GM18502 (cell line): ENCODE data around the gene CD2.

ENCODE experiments used
- ATAC-seq: cut with Tn5 transposase; IDR thresholded peaks from one replicate; pipeline ENCODE4 v1.9.1; 2021; ENCODE audit warnings: mild to moderate bottlenecking; ENCODE audit not compliant: unreplicated experiment, poor library complexity

The CD2 gene, protein sequence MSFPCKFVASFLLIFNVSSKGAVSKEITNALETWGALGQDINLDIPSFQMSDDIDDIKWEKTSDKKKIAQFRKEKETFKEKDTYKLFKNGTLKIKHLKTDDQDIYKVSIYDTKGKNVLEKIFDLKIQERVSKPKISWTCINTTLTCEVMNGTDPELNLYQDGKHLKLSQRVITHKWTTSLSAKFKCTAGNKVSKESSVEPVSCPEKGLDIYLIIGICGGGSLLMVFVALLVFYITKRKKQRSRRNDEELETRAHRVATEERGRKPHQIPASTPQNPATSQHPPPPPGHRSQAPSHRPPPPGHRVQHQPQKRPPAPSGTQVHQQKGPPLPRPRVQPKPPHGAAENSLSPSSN

DNA sequence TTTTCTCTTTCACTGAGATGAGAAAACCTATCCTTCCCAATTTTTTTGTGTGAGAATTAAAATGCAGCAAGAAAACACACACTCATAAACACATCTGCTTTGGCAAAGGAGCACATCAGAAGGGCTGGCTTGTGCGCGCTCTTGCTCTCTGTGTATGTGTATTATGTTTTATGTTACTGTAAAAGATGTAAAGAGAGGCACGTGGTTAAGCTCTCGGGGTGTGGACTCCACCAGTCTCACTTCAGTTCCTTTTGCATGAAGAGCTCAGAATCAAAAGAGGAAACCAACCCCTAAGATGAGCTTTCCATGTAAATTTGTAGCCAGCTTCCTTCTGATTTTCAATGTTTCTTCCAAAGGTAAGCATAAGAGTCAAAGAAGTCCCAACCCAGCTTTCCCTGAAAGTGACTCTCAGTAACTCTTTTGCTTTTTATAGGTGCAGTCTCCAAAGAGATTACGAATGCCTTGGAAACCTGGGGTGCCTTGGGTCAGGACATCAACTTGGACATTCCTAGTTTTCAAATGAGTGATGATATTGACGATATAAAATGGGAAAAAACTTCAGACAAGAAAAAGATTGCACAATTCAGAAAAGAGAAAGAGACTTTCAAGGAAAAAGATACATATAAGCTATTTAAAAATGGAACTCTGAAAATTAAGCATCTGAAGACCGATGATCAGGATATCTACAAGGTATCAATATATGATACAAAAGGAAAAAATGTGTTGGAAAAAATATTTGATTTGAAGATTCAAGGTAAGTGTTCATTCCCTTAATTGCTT lies at the start of gene CD2:
TSS of gene CD2 (plus strand) at position 233 of the 780 bp plus-strand sequence. CDS start at position 296, 63 bp downstream.
- ATAC-seq = no peak

DNA sequence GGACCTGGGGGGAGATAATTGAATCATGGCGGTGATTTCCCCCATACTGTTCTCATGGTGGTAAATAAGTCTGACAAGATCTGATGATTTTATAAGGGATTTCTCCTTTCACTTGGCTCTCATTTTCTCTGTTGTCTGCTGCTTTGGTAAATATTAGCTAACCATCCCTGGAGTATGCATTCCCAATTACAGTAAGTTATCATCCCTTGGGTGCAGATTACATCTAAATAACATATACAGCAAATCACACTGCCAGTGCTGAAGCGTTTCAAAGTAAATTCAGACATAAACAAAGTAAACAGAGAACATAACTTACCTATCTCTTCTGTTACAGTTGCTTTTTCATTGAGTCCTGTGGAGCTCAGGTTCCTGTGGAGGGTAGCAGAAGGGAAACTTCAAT lies 48.1 kb upstream of the CD2 start:
- ATAC-seq = no peak

GRCh38 chr1:116706841-116707240 lies 47.4 kb upstream of the CD2 start:
- ATAC-seq = no peak

DNA sequence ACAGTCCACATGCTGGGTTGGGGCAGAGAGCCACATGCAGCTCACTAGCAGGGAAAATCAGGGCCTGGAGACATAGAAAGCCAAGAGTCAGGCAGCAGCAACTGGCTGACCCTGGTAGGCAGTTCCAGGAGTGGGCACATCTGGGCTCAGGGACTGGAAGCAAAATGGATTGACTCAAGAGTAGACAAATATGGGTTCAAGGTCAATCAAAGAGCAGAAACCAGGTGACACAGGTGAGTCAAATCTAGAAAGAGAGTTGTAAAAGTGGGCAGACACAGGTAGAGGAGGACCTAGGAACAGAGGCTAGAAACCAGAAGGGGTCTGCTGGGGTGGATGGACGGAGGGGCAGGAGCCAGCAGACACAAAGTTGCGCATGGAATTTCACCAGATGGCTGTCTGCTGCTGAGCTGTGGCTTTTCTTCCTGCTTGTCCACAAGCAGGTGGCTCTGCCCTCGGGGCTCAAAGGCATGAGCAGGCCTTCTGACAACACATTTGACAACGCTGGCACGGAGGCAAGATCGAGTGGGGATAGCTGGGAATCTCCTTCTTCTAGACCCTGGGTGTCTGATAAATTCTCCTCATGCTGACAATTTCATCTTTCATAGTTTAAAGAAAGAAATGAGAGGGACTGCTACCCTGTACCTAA lies 45.9 kb upstream of the CD2 start:
- ATAC-seq = no peak

DNA sequence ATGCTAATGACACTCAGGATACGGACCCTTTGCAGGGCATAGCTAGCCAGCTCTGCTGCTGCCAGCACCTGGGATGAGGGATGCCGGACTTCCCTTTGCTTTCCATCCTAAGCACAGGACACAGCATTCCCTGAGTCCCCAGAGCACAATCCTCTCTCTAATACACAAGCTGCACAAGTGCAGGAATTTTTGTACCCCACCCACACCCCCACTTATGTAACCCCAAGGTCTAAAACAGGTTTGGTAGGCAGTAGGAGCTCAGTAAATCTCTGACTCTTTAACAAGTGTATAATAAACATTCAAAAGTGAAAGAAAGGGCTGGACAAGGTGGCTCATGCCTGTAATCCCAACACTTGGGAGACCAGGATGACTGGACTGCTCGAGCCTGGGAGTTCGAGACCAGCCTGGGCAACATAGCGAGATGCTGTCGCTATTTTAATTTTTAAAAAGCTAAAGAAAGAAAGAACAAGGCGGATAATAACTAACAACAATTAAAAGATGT lies 44.5 kb upstream of the CD2 start:
- no peak for ATAC-seq

DNA sequence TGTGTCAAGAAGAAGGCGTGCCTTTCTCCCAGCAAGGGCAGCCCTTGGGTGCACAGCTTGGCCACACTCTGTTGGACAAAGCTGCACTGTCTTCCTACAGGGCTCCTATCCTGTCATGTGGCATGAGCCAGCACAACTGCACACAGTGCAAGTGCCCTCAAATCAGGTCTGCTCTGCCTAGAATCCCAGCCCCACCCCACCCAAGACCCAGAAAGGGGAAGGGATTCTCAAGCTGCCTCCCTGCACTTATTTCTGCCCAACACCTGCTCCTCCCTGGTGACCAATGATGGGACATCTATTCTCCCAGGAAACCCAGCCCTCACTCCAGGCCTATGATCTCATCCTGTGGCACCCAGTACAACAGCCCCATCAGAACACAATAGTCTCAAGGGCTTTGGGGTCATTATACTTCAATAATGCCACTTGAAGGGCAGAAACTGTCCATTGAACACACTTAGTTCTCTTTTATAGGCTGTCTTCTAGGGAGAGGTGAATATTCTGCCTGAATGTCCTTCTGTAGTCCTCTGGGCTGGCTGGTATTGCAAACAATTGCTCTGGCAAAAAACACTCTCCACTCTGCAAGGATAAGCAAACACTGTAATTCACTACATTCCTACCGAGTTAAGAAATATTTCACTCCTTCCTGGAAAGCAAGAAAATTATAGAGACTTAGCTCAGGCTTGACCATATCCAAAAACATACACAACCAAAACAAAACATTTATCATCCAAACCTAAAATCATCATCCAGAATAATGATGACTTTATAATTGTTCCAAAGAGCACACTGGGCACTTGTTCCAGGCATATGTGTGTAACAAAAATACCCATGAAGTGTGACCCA lies 43.6 kb upstream of the CD2 start:
- no peak for ATAC-seq

DNA sequence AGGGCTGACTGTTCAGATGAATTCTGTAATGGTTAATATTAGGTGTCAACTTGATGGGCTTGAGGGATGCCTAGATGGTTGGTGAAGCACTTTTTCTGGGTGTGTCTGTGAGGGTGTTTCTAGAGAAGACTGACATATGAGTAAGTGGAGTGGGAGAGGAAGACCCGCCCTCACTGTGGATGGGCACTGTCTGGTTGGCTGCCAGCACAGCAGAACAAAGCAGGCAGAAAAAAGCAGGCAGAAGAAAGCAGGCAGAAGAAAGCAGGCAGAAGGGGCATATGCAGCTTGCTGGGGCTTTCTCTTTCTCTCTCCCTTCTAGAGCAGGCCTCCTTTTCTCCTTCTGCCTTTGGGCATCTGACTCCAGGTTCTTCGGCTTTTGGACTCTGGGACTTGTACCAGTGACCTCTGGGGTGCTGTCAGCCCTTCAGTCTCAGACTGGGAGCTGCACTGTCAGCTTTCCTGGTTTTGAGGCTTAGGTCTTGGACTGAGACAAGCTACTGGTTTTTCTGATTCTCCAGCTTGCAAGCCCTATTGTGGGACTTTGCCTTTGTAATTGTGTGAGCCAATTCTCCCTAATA lies 42.9 kb upstream of the CD2 start:
- no peak for ATAC-seq

GRCh38 chr1:116712510-116712909 lies 41.7 kb upstream of the CD2 start:
- no peak for ATAC-seq

GRCh38 chr1:116713474-116713873 lies 40.8 kb upstream of the CD2 start:
- ATAC-seq = no peak

DNA sequence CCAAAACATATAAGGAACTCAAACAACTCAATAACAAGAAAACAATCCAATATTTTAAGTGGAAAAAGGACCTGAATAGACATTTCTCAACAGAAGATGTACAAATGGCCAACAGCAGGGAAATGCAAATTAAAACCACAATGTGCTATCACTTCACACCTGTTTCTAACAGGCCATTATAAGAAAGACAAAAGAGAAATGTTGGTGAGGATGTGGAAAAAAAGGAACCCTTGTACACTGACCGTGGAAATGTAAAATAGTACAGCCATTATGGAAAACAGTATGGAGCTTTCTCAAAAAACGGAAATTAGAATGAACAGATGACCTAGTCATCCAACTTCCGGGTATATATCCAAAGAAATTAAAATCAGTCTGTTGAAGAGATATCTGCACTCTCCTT lies 37.8 kb upstream of the CD2 start:
- no peak for ATAC-seq

- ATAC-seq = no peak
Observed at GRCh38 chr1:116717318-116717717, 36.9 kb upstream of the CD2 start.

- no peak for ATAC-seq
Observed at GRCh38 chr1:116720364-116721038, 33.7 kb upstream of the CD2 start.

GRCh38 chr1:116721039-116721405 lies 33.2 kb upstream of the CD2 start:
- ATAC-seq = no peak

DNA sequence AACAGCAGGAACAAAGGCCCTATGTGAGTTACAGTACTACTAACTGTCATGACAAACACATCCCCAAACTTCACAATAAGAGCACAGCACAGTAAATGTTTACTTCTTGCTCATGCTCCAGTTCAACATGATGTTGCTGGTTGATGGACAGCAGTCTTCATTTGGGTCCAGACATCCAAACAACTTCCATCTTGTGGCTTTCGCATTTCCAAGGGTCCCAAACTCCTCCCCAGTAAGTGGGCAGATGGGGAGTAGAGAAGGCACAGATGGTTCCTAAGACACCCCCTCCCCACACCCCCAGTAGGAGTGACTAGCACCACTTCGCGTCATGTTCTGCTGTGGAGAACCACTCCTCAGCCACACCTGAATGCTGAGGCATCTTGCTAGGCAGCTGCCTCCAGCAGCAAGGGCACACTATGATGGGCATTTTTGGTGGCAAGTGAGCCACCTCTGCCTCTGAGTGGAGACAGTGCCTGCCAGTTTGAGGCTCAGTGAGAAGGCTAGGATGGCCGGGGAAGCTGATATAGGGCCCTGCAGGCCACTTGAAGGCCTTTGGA lies 32.7 kb upstream of the CD2 start:
- ATAC-seq = no peak

DNA sequence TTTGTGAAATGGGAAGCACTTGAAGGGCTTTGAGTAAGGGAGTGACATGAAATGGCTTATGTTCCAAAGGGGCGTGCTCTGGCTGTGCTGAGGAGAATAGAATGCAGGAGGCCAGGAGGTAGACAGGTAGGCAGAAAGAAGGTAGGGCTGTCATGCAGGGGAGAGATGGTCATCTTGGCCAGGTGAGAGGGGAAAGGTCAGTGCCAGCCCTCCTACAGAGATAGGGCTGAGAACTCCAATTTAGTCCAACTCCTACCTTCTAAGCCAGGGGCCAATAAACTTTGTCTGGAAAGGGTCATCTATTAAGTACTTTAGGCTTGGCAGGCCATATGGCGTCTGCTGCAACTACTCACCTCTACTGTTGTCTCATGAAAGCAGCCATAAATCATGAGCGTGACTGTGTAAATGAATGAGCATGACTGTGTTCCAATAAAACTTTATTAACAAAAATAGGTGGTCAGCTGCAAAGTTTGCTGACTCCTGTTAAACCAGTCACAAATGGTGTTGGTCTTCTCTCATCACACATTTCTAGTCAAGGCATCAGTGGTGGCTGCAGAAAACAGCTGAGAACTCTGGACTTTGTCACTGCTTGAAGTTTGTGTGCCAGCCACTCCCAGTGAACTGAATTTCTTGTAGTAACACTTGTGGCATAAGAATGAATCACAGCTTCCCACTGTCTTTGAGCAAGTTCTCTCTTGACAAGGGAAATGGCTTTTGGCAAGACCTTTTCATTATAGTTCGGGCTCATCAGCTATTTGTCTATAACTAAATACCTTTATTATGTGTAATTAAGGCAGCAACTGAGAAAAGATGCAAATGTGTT lies 32.0 kb upstream of the CD2 start:
- ATAC-seq = no peak

GRCh38 chr1:116724765-116725375 lies 29.4 kb upstream of the CD2 start:
- ATAC-seq = peak; percentile 45

DNA sequence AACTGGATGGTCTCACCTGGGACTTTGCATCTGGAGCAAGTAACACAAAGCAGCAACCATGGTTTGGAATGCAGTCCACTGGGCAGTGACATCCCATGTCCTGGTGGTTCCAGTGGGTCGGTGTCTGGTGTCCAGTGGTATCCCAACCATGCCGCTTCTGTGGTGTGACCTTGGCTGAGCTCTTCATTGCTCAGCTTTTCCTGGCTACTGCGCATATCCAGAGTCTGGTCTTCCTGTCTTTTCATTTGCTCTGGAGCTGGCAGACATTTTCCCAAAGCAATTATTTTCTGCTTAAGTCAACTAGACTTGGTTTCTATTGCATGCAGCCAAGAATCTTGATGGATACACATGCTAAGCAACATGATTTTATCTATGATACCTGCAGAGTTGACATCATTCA lies 28.4 kb upstream of the CD2 start:
- no peak for ATAC-seq
